Measurements from ENCODE around the gene CLDN19.
A peak's percentile ranks its signal among the peaks of the same experiment; 100 is the strongest.
"Not testable (repeated sequence)": the region's sequence is repeated elsewhere in the genome, so short reads cannot be mapped to it uniquely, and the experiment has no call there.

Gene CLDN19

GRCh38 chr1:42762269-42762668 lies 22.2 kb upstream of the CLDN19 start:
- Histone ChIP-seq H3K27me3 (no peaks in the 10 kb centered on the region), H3K36me3 (peaks cover 55% of the 10 kb centered on the region), H3K4me2 (peak overlapping the region; percentile 63), H3K4me3 (no peak overlapping the region), H4K20me1 (peaks cover 41% of the 10 kb centered on the region), H3K9ac (0 out of 2 replicates have a peak overlapping the region, but pooled peaks have one; percentile 23), H3K27ac (peak overlapping the region; percentile 52; the same call in 1 of the 2 replicates), H3K9me3 (no peaks in the 10 kb centered on the region), H3K4me1 (peaks cover 47% of the 10 kb centered on the region)
- no peak for TF ChIP-seq Cebpa-rat (IDR thresholded peaks at IDR 0.05)

DNA sequence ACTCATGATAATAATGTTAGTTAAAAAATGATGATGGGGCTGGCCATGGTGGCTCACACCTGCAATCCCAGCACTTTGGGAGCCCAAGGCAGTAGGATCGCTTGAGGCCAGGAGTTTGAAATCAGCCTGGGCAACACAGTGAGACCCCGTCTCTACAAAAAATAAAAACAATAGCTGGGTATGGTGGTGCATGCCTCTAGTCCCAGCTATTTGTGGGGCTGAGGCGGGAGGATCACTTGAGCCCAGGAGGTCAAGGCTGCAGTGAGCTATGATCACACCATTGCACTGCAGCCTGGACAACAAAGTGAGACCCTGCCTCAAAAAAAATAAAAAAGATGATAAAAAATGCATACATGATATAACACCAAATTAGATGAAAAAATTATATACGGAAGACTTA lies 21.5 kb upstream of the CLDN19 start:
- Histone ChIP-seq H3K4me2 (no peak overlapping the region), H3K27ac (no peak overlapping the region), H3K27me3 (no peaks in the 10 kb centered on the region), H3K9me3 (no peaks in the 10 kb centered on the region), H4K20me1 (peaks cover 41% of the 10 kb centered on the region), H3K36me3 (peaks cover 62% of the 10 kb centered on the region), H3K9ac (no peak overlapping the region), H3K4me3 (no peak overlapping the region), H3K4me1 (peaks cover 47% of the 10 kb centered on the region)
- TF ChIP-seq Cebpa-rat (IDR thresholded peaks at IDR 0.05), result no peak

GRCh38 chr1:42759114-42759513 lies 19.1 kb upstream of the CLDN19 start:
- peaks cover 30% of the 10 kb centered on the region for H3K4me1 ChIP-seq
- H3K9ac ChIP-seq, result no peak overlapping the region
- peaks cover 87% of the 10 kb centered on the region for H3K36me3 ChIP-seq
- peak overlapping the region; percentile 28; the same call in 1 of the 2 replicates for H3K4me2 ChIP-seq
- no peak overlapping the region; the same call in 1 of the 2 replicates for H3K27ac ChIP-seq
- H3K9me3 ChIP-seq, result no peaks in the 10 kb centered on the region
- H3K27me3 ChIP-seq, result no peaks in the 10 kb centered on the region
- H3K4me3 ChIP-seq, result no peak overlapping the region
- H4K20me1 ChIP-seq, result peaks cover 16% of the 10 kb centered on the region; the same call in 1 of the 2 replicates
- TF ChIP-seq Cebpa-rat (IDR thresholded peaks at IDR 0.05), result no peak

DNA sequence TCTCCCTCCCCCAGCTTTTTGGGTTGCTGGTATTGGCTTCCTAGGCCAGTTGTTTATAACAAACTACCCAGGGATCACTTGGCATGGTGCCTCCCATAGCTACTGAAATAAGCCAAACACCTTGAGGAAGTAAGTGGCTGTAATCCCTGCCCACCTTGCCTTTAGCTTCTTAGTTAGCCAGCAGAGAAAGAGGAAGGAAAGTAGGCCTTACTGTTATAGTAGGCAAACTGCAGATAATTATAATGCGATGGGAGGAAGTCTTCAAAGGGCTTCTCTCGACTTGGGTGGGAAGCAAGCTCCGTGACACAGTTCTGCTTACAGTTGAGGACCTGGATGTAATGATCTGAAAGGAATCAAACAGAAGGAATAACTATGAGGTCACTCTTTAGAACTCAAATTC lies 18.6 kb upstream of the CLDN19 start:
- Histone ChIP-seq H3K4me3 (no peak overlapping the region), H3K27me3 (no peaks in the 10 kb centered on the region), H3K9ac (no peak overlapping the region), H3K27ac (no peak overlapping the region; the same call in 1 of the 2 replicates), H3K4me1 (peaks cover 27% of the 10 kb centered on the region), H4K20me1 (peaks cover 12% of the 10 kb centered on the region; the same call in 1 of the 2 replicates), H3K36me3 (peaks cover 91% of the 10 kb centered on the region), H3K9me3 (no peaks in the 10 kb centered on the region), H3K4me2 (peak overlapping the region; percentile 28; the same call in 1 of the 2 replicates)
- no peak for TF ChIP-seq Cebpa-rat (IDR thresholded peaks at IDR 0.05)

- no peaks in the 10 kb centered on the region for H3K27me3 ChIP-seq
- no peak overlapping the region for H3K9ac ChIP-seq
- H3K36me3 ChIP-seq, result peaks cover 99% of the 10 kb centered on the region
- no peak for TF ChIP-seq Cebpa-rat (IDR thresholded peaks at IDR 0.05)
- H3K9me3 ChIP-seq, result no peaks in the 10 kb centered on the region
- peaks cover 20% of the 10 kb centered on the region for H3K4me1 ChIP-seq
- peaks cover 7% of the 10 kb centered on the region; the same call in 1 of the 2 replicates for H4K20me1 ChIP-seq
- no peak overlapping the region for H3K4me3 ChIP-seq
- no peak overlapping the region for H3K27ac ChIP-seq
- H3K4me2 ChIP-seq, result no peak overlapping the region
Observed at GRCh38 chr1:42757892-42758275, 17.8 kb upstream of the CLDN19 start.

DNA sequence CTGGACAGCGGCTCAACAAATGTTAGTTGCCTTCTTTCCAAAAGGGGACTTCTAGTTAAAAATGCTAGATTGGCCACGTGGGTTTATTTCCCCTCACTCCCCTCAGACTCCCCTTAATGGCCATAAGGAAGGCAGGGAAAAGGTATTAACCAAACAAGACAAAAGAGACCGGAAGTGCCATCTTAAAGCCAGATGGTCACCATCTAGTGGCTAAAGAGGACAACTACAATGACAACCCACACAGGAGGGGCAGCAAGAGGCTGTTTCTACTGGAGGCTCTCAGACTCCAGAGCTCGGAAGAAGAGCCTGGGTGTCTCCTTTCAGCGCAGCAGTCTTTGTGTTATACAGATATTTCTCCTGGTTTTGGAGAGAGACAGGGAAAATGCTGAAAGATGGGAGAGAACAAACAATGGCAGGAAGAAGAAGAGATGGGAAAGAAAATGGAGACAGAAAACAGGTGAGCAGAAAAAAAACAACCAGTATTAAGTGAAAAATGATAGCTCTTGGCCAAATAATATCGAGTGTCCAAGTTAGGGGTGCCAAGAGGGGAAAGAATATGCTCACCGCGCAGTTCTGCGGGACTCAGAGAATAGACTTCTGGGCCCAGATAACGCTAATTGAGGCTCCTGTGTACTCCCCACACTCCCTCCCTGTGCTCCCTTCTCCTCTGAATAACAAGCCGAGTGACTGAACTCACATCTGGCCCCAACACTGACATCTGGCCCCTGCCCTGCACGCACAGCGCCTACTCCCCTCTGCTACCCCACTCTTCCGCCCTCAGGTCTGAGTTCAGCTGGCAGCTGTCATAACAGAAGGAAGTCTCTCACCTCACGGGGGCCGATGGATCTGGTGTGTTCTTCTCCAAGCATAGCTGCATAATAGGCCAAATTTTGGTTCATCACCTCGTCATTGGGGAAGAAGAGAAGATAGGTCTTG lies 17.2 kb upstream of the CLDN19 start:
- H4K20me1 ChIP-seq, result 0 out of 2 replicates have a peak, but pooled peaks cover under 1% of the 10 kb centered on the region
- H3K9me3 ChIP-seq, result peaks cover 6% of the 10 kb centered on the region
- H3K27me3 ChIP-seq, result no peaks in the 10 kb centered on the region
- no peak overlapping the region for H3K9ac ChIP-seq
- H3K4me1 ChIP-seq, result peaks cover 14% of the 10 kb centered on the region
- peaks cover 99% of the 10 kb centered on the region for H3K36me3 ChIP-seq
- H3K27ac ChIP-seq, result no peak overlapping the region
- H3K4me2 ChIP-seq, result no peak overlapping the region
- no peak overlapping the region for H3K4me3 ChIP-seq
- no peak for TF ChIP-seq Cebpa-rat (IDR thresholded peaks at IDR 0.05)

- Histone ChIP-seq H3K9ac (no peak overlapping the region), H3K4me1 (no peaks in the 10 kb centered on the region), H3K4me3 (no peak overlapping the region), H3K27ac (no peak overlapping the region), H3K36me3 (peaks cover 90% of the 10 kb centered on the region), H4K20me1 (no peaks in the 10 kb centered on the region), H3K27me3 (no peaks in the 10 kb centered on the region), H3K9me3 (peaks cover 14% of the 10 kb centered on the region), H3K4me2 (no peak overlapping the region)
- no peak for TF ChIP-seq Cebpa-rat (IDR thresholded peaks at IDR 0.05)
Observed at GRCh38 chr1:42753070-42753469, 13.0 kb upstream of the CLDN19 start.

DNA sequence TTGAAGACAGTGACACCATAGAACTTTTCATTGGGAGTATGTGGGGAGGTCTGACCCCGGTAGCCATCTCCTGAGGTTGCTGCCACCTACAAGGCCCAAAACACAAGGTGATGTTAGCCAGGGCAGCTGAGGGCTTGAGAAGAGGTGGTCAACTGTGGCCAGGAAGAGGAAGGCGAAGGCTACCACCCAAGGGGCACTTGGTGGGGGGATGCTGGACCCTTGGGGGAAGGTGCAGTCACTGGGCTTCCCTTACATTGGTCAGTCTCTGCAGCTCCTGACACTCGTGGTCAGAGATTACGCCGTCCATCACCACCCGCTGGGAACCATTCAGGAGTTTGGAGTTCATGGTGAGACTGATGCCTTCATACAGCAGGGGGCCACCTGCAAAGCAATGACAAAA lies 12.2 kb upstream of the CLDN19 start:
- Histone ChIP-seq H3K27ac (no peak overlapping the region), H4K20me1 (no peaks in the 10 kb centered on the region), H3K4me1 (no peaks in the 10 kb centered on the region), H3K9ac (no peak overlapping the region), H3K27me3 (no peaks in the 10 kb centered on the region), H3K4me2 (no peak overlapping the region), H3K9me3 (peaks cover 14% of the 10 kb centered on the region), H3K36me3 (peaks cover 90% of the 10 kb centered on the region), H3K4me3 (no peak overlapping the region)
- TF ChIP-seq Cebpa-rat (IDR thresholded peaks at IDR 0.05), result no peak

DNA sequence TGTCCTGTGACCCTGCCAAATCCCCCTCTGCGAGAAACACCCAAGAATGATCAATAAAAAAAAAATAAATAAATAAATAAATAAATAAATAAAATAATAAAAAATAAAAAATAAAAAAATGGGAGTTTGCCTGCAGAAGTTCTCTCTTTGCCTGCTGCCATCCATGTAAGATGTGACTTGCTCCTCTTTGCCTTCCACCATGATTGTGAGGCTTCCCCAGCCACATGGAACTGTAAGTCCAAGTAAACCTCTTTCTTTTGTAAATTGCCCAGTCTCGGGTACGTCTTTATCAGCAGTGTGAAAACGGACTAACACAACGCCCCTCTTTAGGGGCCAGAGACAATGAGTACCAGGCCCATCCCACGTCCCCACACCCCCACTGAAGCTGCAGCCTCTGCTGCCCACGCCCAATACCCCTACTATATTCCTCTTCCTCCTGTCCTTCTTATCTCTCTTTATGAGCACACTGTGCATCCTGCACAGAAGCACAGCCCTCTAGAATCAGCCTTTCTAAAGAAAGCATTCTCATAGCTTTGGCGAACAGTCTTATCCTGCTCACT lies 11.6 kb upstream of the CLDN19 start:
- peaks cover 90% of the 10 kb centered on the region for H3K36me3 ChIP-seq
- H3K4me1 ChIP-seq, H3K4me3 ChIP-seq: not testable (repeated sequence)

DNA sequence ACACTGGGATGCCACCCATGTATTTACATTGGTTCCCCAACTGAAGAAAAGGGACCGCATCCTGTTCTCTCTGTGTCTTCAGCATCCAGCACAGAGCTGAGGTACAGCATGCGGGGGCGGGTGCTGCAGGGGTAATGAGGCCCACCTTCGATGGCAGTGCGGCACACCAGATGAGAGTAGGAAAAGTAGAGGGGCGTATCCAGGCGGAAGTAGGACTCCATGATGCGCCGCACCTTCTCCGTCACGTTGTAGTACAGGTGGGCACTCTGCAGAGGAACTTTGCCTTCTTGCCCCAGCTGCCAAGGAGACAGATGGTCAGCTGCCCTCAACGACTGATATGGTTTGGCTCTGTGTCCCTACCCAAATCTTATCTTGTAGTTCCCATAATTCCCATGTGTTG lies 10.0 kb upstream of the CLDN19 start:
- Histone ChIP-seq H3K4me1 (no peaks in the 10 kb centered on the region), H3K36me3 (peaks cover 90% of the 10 kb centered on the region), H4K20me1 (no peaks in the 10 kb centered on the region), H3K9me3 (peaks cover 14% of the 10 kb centered on the region), H3K4me3 (no peak overlapping the region), H3K4me2 (no peak overlapping the region), H3K27ac (no peak overlapping the region), H3K9ac (no peak overlapping the region), H3K27me3 (no peaks in the 10 kb centered on the region)
- no peak for TF ChIP-seq Cebpa-rat (IDR thresholded peaks at IDR 0.05)

More for the DNA sequence above, 11.6 kb upstream of the CLDN19 start:
- not testable (repeated sequence) for H3K27ac ChIP-seq, H3K9ac ChIP-seq, H3K4me2 ChIP-seq, H4K20me1 ChIP-seq, H3K27me3 ChIP-seq
- H3K9me3 ChIP-seq, result peaks cover 14% of the 10 kb centered on the region

All from BLaER1 (cell line).